GM18517 (cell line): Measurements from ENCODE around the gene SRPRB.

Experiments used
- ATAC-seq: cut with Tn5 transposase; IDR thresholded peaks from one replicate; pipeline ENCODE4 v1.9.1; 2021; ENCODE audit warnings: mild to moderate bottlenecking, moderate library complexity; ENCODE audit not compliant: unreplicated experiment

The SRPRB gene, protein sequence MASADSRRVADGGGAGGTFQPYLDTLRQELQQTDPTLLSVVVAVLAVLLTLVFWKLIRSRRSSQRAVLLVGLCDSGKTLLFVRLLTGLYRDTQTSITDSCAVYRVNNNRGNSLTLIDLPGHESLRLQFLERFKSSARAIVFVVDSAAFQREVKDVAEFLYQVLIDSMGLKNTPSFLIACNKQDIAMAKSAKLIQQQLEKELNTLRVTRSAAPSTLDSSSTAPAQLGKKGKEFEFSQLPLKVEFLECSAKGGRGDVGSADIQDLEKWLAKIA

DNA sequence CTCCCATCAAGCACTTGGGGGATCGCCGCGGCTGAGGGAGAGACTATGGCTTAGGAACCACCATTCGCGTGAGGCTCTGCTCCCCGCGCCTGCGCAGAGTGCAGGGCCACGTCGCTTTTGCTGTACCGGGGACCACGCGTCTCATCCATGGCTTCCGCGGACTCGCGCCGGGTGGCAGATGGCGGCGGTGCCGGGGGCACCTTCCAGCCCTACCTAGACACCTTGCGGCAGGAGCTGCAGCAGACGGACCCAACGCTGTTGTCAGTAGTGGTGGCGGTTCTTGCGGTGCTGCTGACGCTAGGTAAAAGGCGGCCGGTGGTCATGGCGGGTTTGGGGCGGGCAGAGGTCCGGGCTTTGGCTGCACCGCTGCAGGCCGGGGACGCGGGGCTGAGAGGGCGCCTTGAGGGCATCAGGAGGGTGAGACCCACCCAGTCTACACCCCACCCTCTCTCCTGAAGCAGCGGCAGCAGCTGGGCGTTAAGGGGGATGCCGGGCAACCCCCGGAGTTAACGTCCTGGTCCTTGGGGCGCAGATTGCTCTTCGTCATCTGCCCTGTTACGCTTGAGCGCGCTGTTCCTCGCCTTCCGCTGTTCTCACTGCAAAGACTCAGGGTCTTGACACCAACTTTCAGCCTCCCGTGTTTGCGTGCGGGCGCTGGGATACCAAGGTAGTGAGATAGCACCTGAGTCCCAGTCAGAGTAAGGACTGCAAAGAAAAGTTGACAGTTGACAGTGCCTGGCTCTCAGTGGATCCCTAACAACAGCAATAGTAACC is at the start of gene SRPRB:
TSS of gene SRPRB (plus strand) at position 114 of the 774 bp plus-strand sequence. CDS start at position 148, 34 bp downstream.
- peak; percentile 97 for ATAC-seq

DNA sequence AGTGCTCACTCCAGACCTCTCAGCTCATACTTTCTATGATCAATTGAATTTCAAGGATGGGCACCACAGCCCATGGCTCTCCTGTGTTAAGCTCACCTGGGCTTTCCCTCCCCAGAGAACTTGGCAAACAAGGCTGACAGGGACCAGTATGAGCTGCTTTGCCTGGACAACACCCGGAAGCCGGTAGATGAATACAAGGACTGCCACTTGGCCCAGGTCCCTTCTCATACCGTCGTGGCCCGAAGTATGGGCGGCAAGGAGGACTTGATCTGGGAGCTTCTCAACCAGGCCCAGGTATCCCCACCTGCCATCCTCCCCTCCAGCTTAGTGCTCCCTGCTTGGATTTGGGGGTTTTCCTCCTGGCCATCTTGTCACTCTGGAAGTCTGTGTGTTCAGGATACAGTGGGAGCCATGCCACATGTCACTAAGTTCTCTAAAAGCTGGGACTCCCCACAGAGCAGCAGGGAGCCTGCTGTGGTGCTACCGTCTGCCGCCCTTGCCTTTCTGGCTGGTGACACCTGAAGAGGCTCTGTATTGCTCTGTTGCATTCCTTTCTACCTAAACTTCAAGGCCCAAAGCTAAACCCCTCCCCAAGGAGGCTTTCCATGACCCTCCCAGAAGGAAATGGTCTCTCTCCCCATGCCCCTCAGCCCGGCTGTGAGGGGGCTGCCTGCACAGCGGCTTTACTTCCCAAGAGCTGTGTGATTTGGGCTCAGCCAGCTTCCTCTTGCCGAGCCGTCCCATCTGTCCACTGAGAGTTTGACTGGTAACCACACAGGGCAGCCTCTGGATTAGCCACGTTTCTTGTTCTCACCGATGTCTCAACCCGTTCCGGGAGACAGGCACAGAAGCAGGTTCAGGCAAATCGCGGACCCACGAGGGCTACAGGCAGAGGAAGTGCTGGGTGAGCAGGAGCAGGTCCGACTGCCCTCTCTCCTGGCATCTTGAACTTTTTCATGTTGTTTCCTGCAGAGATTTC is 48.6 kb upstream of the SRPRB start:
- ATAC-seq, result no peak

DNA sequence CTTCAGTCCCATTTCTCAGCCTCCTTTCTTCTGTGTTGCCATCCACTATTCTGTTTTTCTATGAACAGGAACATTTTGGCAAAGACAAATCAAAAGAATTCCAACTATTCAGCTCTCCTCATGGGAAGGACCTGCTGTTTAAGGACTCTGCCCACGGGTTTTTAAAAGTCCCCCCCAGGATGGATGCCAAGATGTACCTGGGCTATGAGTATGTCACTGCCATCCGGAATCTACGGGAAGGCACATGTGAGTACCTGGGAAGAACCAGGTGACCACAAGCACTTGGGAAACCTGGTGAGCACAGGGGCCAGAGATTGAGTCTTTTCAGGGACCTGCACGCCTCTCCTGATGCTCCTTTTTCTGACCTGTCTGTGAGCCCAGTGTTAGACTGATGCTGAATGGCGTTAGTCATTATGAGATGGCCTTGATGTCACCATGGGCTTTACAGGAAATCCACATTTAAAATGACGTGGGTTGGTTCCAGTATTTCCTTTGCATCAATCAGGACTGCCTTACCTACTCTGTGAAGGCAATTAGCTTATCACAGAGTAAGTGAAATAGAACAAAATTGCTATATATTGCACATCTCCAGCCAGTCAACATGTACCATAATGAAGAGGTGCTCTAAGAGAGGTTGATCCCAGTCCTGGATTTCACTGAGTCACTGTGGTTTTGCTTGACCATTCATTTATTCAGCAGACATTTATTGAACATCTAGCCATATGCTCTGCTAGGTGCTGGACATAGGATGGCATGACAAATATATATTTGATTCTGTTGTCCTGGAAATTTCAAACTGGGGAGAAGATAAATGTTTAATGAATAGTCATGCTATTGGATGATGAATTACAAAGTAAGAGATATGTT is 47.7 kb upstream of the SRPRB start:
- ATAC-seq, result no peak

DNA sequence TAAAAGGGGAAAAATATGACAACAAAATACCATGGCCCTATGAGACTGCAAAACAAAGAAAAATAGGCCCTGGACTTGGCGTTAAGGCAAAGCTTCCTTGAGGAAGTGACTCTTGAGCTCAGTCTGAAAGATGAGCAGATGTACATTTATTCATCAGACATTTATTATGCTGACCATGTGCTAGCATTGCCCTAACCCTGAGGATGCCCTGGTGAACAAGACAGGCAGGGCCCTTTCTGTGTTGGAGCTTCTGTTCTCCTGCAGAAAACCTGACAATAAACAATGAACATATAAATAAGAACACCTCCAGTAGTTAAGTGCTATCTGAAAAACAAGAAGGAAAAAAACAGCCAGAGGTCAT is 47.1 kb upstream of the SRPRB start:
- ATAC-seq, result no peak

DNA sequence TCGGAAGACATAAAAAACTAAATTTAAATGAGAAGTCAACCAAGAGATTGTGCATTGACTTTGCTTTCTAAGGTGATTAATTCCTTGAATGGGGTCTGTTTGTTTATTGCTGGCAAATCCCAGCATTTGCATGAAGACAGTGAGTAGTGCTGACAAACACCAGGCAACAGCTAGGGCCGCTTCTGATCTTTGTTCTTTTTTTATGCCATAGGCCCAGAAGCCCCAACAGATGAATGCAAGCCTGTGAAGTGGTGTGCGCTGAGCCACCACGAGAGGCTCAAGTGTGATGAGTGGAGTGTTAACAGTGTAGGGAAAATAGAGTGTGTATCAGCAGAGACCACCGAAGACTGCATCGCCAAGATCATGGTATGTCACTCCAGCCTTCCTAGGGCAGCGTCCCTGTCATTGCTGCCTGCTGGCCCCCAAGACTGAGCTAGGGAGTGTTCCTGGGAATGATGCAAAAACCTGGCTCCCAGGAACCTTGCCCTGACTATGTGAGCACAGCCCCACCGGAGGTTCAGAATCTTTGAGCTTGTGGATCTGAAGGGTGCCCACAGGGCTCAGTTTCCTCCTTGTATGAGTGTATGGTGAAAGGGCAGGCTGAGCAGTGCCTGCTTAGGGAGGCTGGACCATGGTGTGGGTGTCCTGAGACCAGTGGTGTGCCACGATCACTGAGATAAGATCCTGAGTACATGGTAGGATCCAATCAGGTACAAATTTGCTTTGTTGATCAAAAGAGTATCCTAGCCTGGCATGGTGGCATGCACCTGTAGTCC is 46.5 kb upstream of the SRPRB start:
- no peak for ATAC-seq

DNA sequence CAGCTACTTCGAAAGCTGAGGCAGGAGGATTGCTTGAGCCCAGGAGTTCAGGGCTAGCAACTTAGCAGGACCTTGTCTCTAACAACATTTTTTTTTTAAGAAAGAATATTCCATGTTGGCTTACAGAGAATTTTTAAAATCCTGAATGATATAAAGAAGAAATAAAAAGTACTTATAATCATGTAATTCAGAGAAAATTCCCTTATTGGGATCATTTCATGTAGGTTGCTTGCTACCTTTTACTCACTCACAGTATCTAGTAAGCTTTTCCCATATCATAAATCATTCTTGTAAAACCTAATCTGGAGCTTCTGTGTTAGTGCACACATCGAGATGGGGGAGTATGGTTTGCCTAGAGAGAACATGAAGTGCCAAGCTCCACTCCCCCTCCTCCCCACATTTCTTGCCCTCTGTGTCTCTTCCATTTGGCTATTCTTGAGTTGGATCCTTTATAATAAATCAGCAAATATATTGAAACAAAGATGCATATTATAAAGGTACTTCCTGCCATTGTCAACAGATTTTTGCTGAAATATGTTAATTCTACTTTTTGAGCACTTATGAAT is 45.8 kb upstream of the SRPRB start:
- ATAC-seq, result no peak

DNA sequence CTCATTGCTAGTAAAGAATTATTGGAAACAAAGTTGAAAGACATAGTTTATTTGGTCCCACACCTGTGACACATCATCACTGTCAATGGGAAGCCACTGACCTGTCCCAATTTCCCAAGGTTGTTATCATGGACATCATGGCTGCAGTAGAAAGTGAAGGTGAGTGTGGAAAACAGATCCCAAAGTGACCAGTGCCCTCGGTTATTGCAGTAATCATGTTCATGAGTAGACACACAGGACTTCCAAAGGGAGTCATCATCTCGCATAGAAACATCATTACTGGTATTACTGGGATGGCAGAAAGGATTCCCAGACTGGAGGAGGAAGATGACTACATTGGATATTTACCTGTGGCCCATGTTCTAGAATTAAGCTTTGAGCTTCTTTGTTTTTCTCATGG is 44.7 kb upstream of the SRPRB start:
- ATAC-seq, result no peak

DNA sequence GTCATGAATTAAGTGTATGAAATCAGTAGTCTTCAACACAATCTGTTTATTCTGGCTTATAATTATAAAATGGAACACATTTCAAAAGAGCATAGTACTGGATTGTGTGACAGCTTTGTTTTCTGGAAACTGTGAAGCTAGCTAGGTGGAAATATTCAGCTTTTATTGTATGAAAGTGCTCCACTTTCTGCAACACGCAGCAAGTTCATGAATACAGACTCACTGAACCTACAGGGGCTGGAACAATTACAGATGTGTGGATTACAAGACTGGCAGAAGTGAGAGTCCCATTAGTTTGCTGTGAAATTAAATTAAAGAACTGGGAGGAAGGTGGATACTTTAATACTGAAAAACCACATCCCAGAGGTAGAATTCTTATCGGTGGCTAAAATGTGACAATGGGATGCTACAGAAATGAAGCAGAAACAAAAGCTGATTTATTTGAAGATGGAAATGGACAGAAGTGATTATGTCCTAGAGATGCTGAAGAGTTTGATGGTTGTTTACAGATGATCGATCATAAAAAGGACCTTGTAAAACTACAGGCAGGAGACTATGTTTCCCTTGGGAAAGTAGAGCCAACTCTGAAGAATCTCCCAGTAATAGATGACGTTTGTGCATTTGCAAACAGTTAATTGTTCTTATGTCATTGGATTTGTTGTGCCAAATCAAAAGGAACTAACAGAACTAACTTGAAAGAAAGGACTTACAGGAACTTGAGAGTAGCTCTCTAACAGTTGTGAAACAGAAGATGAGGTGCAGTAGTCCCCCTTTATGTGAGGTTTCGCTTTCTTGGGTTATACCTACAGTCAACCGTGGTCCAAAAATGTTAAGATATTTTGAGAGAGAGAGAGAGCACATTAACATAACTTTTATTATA is 43.8 kb upstream of the SRPRB start:
- no peak for ATAC-seq

DNA sequence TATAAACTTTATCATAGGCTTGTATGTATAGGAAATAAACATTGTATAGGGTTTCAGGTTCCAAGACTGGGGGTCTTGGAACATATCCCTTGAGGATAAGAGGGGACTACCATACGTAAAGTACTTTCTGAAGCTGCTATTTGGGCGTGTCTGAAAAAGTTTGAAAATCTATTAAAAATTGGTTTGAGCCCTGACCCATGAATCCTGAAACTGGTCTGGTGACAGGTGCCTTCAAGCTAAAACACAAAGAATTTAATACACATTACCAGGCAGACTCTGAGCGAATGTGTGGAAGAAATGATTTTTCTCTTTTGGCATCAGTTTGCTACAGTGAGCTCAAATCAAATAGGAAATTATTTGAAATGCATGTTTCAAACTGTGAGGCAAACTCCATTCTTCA is 43.1 kb upstream of the SRPRB start:
- no peak for ATAC-seq

DNA sequence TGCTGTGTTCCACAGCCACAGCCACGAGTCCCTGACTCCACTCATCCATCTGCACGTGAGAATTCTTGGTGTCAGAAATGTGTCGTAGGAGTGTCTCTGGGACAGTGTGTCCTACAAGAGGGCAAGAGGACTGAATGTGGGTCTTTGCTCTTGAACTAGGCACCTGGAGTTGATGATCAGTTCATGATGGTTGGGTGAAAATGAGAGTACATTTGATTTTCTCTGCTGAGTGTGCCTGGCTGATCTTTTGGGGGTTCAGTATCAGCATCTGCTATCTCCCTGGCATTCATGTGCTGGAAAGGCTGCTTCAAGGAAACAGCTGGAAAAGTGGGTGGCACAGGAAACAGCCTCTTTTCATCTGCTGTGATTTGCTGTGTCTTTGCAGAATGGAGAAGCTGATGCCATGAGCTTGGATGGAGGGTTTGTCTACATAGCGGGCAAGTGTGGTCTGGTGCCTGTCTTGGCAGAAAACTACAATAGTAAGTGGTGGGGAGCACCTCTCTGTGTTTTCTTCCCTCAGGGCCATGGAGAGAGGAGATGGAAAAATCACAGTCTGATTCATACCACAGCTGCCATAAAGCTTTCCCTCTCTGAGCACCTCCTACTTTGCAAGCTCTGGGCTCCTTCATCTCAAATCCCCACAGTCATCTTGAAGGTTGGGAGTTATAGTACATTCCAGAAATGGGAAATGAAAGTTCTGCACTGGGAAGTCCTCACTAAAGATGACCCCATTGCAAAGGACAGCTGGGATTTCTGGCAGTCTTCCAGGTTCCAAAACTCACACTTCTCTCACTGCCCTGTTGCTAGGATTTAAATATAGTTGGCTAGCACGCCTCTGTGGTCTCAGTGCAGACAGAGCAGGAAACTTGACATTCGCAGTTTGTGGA is 41.6 kb upstream of the SRPRB start:
- no peak for ATAC-seq

DNA sequence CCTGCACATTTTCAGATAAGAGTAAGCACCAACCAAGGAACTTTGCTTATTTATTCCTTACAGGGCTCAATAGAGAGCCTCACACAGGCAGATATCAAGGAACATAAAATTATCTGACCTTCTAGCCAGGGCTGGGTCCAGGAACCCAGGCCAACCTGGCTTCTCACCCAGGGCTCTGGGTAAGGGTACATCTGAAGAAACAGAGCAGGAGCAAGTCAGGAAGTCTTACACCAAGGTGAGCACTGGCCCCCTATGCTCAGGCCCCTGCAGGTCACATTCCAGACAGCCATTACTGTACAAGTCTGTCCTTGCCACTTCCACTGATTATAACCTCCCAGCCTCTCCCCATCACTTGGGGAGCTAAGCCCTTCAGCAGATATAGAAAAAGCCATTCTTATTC is 40.4 kb upstream of the SRPRB start:
- no peak for ATAC-seq

DNA sequence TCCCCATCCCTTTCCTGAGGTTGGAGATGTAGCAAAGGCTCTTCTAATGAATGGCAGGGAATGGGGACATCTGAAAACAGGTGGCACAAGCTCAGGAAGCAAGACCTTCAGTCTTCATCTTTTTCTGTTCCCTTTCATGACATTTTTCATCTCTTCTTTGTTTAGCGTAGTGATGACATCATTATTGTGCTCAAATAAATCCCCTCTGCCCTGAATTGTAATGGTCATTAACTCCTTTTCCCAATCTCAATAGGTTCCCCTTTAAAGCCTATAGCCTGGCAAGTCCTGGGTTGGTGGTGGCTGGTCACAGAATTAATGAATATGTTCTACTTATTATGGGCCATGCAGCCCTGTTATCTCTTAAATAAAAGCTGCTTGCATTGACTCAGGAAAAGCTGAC is 38.0 kb upstream of the SRPRB start:
- ATAC-seq, result no peak

DNA sequence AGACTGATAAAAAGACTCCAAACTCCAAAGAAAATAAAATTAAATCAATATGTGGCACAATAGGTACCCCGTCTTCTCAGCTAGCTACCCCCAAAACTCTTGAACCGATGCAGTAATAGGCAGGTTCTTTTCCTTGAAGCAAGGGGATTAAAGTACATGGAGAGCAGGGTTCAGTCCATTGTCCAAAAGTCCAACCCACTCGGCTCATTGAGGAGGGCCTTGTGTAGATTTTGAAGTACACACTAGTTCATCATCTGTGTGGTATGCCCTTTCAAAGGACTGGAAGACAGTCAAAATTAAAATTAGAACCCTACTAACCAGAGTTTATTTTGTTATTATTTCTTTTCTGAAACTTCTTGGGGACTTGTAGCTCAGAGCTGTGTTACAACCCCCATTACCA is 36.1 kb upstream of the SRPRB start:
- no peak for ATAC-seq

DNA sequence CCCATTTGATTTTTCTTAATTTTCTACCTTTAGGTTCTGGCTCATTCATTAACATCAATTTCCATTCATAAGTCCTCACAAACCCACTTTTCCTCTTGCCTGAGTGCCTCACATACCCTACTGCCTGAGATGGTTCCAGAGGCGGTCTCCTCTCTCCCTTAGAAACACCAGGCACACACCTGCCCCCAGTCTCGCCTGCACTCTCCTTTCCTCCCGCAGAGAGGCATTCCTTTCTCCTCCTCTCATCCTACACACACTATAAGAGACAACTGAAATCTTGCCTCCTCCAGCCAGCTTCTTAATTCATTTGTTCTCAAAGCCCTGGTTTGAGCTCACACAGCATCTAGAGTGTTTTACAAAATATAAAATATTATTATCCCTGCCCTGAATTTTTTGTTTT is 31.9 kb upstream of the SRPRB start:
- ATAC-seq, result no peak

DNA sequence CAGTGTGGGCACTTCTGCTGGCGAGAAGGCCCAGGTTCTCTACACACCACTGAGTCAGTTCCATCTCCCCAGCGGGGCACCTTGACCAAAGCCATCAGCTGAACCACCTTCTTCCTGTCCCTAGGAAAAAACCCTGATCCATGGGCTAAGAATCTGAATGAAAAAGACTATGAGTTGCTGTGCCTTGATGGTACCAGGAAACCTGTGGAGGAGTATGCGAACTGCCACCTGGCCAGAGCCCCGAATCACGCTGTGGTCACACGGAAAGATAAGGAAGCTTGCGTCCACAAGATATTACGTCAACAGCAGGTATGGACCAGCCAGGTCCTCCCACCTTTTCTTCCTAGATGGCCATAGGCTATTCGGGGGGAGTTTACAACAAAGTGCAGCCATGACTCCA is 30.3 kb upstream of the SRPRB start:
- ATAC-seq, result no peak

DNA sequence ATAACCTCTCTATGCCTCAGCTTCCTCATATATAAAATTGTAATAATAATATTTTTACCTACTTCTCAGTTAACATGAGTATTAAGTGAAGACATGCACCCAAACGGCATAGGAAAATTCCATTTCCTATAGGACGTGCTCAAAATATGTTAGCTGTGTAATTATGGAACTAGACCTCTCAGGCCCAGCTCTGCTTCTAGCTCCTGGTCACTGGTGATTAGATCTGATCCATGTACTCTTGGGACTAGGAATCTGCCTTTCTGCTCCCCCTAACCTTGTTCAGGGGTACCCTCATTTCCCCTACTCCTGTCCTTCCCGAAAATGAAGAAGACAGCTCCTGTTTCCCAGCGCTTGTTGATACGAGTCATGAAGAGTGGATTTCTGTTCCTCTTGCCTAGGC is 29.8 kb upstream of the SRPRB start:
- no peak for ATAC-seq

DNA sequence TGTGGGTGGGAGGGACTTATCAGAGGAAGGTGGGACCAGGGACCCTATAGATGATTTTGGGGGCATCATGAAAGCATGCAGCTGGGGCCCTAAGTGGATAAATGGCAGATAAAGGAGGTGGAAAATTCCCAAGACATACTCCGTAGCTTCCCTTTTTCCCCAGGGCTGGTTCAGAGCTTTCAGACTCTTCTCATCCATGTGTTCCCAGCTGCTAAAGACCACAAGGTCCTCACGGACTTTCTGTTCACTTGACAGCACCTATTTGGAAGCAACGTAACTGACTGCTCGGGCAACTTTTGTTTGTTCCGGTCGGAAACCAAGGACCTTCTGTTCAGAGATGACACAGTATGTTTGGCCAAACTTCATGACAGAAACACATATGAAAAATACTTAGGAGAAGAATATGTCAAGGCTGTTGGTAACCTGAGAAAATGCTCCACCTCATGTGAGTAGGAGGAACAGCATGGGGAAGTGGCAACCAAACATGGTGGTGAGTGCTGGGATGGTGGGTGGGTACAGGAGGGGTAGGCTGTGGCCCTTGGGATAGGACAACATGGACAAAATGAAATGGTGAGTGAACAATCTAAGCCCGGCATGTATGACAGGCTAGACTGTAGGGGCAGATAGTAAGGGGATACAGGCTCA is 28.7 kb upstream of the SRPRB start:
- ATAC-seq, result no peak
